HEK293T (cell line): Measurements from ENCODE around the gene CHAF1A.

ENCODE experiments used
- CTCF ChIA-PET: fragments of 350-600 bp; formaldehyde crosslinking; extraction: SDS; loops from one replicate; lab custom pipeline; 2021; ENCODE audit warnings: antibody characterized with exemption, inconsistent platforms; lab: Yijun Ruan, JAX
- POLR2A ChIA-PET: fragments of 350-600 bp; formaldehyde crosslinking; extraction: SDS; loops from one replicate; lab custom pipeline; 2020; ENCODE audit warnings: antibody characterized with exemption, inconsistent platforms; lab: Yijun Ruan, JAX
- DNase-seq: peaks from one replicate; pipeline ENCODE4 v3.0.0; 2012; ENCODE audit warnings: mixed read lengths; ENCODE audit errors: extremely low spot score
- ARNT ChIP-seq: fragments of 450-650 bp; IDR thresholded peaks from 2 replicates; pipeline ENCODE4 v1.6.1; 2017; ENCODE audit warnings: mild to moderate bottlenecking
- BHLHE40 ChIP-seq: fragments of 450-650 bp; IDR thresholded peaks from 2 replicates; pipeline ENCODE4 v1.6.1; 2016; ENCODE audit warnings: mild to moderate bottlenecking, moderate library complexity, borderline replicate concordance
- CTBP1 ChIP-seq: fragments of 450-650 bp; IDR thresholded peaks from 2 replicates; pipeline ENCODE4 v1.6.1; 2016; ENCODE audit warnings: borderline replicate concordance
- ELF4 ChIP-seq: fragments of 450-650 bp; IDR thresholded peaks from 2 replicates; pipeline ENCODE4 v1.6.1; 2017; ENCODE audit warnings: antibody characterized with exemption
- FOXA1 ChIP-seq: fragments of 450-650 bp; IDR thresholded peaks from 2 replicates; pipeline ENCODE4 v1.6.1; 2016; ENCODE audit warnings: mild to moderate bottlenecking
- FOXK2 ChIP-seq: fragments of 450-650 bp; IDR thresholded peaks from 2 replicates; pipeline ENCODE4 v1.6.1; 2016; ENCODE audit warnings: mild to moderate bottlenecking
- FOXM1 ChIP-seq: fragments of 450-650 bp; IDR thresholded peaks from 2 replicates; pipeline ENCODE4 v1.6.1; 2017; ENCODE audit warnings: mild to moderate bottlenecking, borderline replicate concordance
- HDGF ChIP-seq: fragments of 450-650 bp; IDR thresholded peaks from 2 replicates; pipeline ENCODE4 v1.6.1; 2017; ENCODE audit warnings: antibody characterized with exemption, borderline replicate concordance
- L3MBTL2 ChIP-seq: fragments of 450-650 bp; conservative IDR thresholded peaks from 2 replicates; pipeline ENCODE4 v1.6.1; 2016; ENCODE audit warnings: mild to moderate bottlenecking
- LEF1 ChIP-seq: fragments of 450-650 bp; IDR thresholded peaks from 2 replicates; pipeline ENCODE4 v1.6.1; 2017; ENCODE audit warnings: mild to moderate bottlenecking, borderline replicate concordance
- NFRKB ChIP-seq: fragments of 450-650 bp; IDR thresholded peaks from 2 replicates; pipeline ENCODE4 v1.6.1; 2016; ENCODE audit warnings: mild to moderate bottlenecking, moderate library complexity
- PKNOX1 ChIP-seq: fragments of 450-650 bp; IDR thresholded peaks from 2 replicates; pipeline ENCODE4 v1.6.1; 2016
- SP1 ChIP-seq: fragments of 450-650 bp; IDR thresholded peaks from 2 replicates; pipeline ENCODE4 v1.6.1; 2017
- SUZ12 ChIP-seq: fragments of 450-650 bp; IDR thresholded peaks from 2 replicates; pipeline ENCODE4 v1.6.1; 2016; ENCODE audit warnings: mild to moderate bottlenecking
- TARDBP ChIP-seq: fragments of 450-650 bp; IDR thresholded peaks from 2 replicates; pipeline ENCODE4 v1.6.1; 2016
- ZNF384 ChIP-seq: fragments of 450-650 bp; IDR thresholded peaks from 2 replicates; pipeline ENCODE4 v1.6.1; 2016

CHAF1A gene

GRCh38 chr19:4365791-4366665 lies 36.4 kb upstream of the CHAF1A start:
- ChIA-PET CTCF (interaction anchor here (1.4 kb wide), 1 partner anchor 13 kb away, joined by 6 read pairs; no protein-coding TSS in a partner anchor), POLR2A (no interaction called here)
- no peak for TF ChIP-seq SP1
- no peak for DNase-seq

GRCh38 chr19:4366666-4367335 lies 35.6 kb upstream of the CHAF1A start:
- no peak for DNase-seq
- no peak for TF ChIP-seq BHLHE40
- TF ChIP-seq FOXK2: no peak
- TF ChIP-seq SUZ12: no peak
- TF ChIP-seq ZNF384: no peak
- CTCF ChIA-PET: no interaction called here
- POLR2A ChIA-PET: no interaction called here

GRCh38 chr19:4367336-4367723 lies 35.1 kb upstream of the CHAF1A start:
- TF ChIP-seq CTBP1 (no peak), SUZ12 (no peak), TARDBP (no peak), SP1 (no peak), FOXK2 (no peak), HDGF (no peak), FOXA1 (no peak), ARNT (no peak), LEF1 (no peak), BHLHE40 (no peak), FOXM1 (no peak), ELF4 (no peak), NFRKB (no peak), L3MBTL2 (no peak), ZNF384 (no peak), PKNOX1 (no peak)
- CTCF ChIA-PET: no interaction called here
- POLR2A ChIA-PET: no interaction called here
- DNase-seq: no peak

GRCh38 chr19:4367781-4368127 lies 34.7 kb upstream of the CHAF1A start:
- no peak for DNase-seq
- TF ChIP-seq CTBP1 (no peak), ARNT (no peak), TARDBP (no peak), LEF1 (no peak), BHLHE40 (no peak), FOXK2 (no peak), L3MBTL2 (no peak), SUZ12 (no peak), ELF4 (no peak), FOXA1 (no peak), HDGF (no peak), FOXM1 (no peak), ZNF384 (no peak), NFRKB (no peak), SP1 (no peak)
- POLR2A ChIA-PET: no interaction called here
- CTCF ChIA-PET: no interaction called here

GRCh38 chr19:4368128-4368820 lies 34.2 kb upstream of the CHAF1A start:
- CTCF ChIA-PET: no interaction called here
- POLR2A ChIA-PET: interaction anchor here (0.8 kb wide), 1 partner anchor 26 kb away, joined by 4 read pairs; no protein-coding TSS in a partner anchor
- no peak for DNase-seq
- TF ChIP-seq HDGF (no peak), FOXM1 (no peak), SUZ12 (no peak), TARDBP (no peak), ZNF384 (no peak), FOXA1 (no peak), CTBP1 (no peak), FOXK2 (no peak), NFRKB (no peak), LEF1 (no peak), SP1 (no peak), ARNT (no peak), BHLHE40 (no peak), L3MBTL2 (no peak)

GRCh38 chr19:4369109-4369887 lies 33.1 kb upstream of the CHAF1A start:
- ChIA-PET POLR2A (interaction anchor here (1.4 kb wide), 1 partner anchor 33 kb away, joined by 5 read pairs; the partner anchor contains the start of gene CHAF1A), CTCF (interaction anchor here (0.7 kb wide), 1 partner anchor 31 kb away, joined by 3 read pairs; the partner anchor contains the start of gene SH3GL1)
- no peak for DNase-seq
- TF ChIP-seq BHLHE40 (no peak), NFRKB (no peak), ARNT (no peak), LEF1 (no peak), L3MBTL2 (no peak), FOXK2 (no peak), FOXM1 (no peak), HDGF (no peak), PKNOX1 (no peak), ZNF384 (no peak), FOXA1 (no peak), SP1 (no peak), SUZ12 (no peak), ELF4 (no peak), CTBP1 (no peak), TARDBP (no peak)
